ENCODE data around the gene HCN4.

GRCh38 chr15:73323956-73324355, 44.8 kb downstream of the HCN4 start:
- TF ChIP-seq SP1 (IDR thresholded peaks at IDR 0.05): no peak
- no peak for TF ChIP-seq HNF4A (conservative IDR thresholded peaks at IDR 0.05)
- TF ChIP-seq CTCF (IDR thresholded peaks at IDR 0.05; ENCODE audit: low read depth, low read length, missing input control): no peak
- TF ChIP-seq REST (IDR thresholded peaks at IDR 0.05): no peak
- no peak for TF ChIP-seq GABPA (IDR thresholded peaks at IDR 0.05 in 1 of 2, conservative IDR thresholded peaks at IDR 0.05 in 1 of 2)
- no peak for TF ChIP-seq TAF1 (conservative IDR thresholded peaks at IDR 0.05)
- TF ChIP-seq EGR1 (IDR thresholded peaks at IDR 0.05; ENCODE audit: low read depth in 2 of 2): no peak
- TF ChIP-seq RAD21 (IDR thresholded peaks at IDR 0.05): no peak
